IMR-90 (cell line): Measurements from ENCODE around the gene MATK. TPM values are rescaled to one million over a fixed set of nuclear protein-coding genes. Genes with fewer than 3 reads are reported as not detected.

ENCODE experiments used
- ATAC-seq: fragments of 200-7000 bp; cut with Tn5 transposase; 2 replicates; pipeline ENCODE4 v1.9.1; 2020; ENCODE audit warnings: low read depth, mild to moderate bottlenecking, moderate library complexity
- BruUV-seq: library from RNA; stranded (reverse); fragments of 400-500 nt; replicated peaks from 2 replicates; lab custom pipeline; 2021; lab: Mats Ljungman, UMichigan
- CTCF ChIA-PET: fragments of 300-600 bp; formaldehyde crosslinking; extraction: SDS; loops from one replicate; lab custom pipeline; 2021; ENCODE audit warnings: antibody characterized with exemption; lab: Yijun Ruan, JAX
- POLR2A ChIA-PET: fragments of 300-600 bp; sonication (Branson Sonifier 250); formaldehyde crosslinking; loops from one replicate; lab custom pipeline; 2022; ENCODE audit warnings: antibody characterized with exemption; ENCODE audit not compliant: unreplicated experiment; lab: Charles Lee
- DNase-seq: peaks from one replicate; pipeline ENCODE4 v3.0.0; 2013
- H2AFZ ChIP-seq: replicated peaks from 2 replicates; pipeline ENCODE3; 2013; ENCODE audit warnings: low read length, mild to moderate bottlenecking; ENCODE audit not compliant: poor library complexity
- H2AK5ac ChIP-seq: 2 replicates; pipeline ENCODE4 v1.6.1; 2013; ENCODE audit warnings: low read depth, low read length, inconsistent platforms
- H2AK9ac ChIP-seq: replicated peaks from 2 replicates; pipeline ENCODE3; 2013; ENCODE audit warnings: mild to moderate bottlenecking, low read depth, low read length, moderate library complexity; ENCODE audit not compliant: poor library complexity
- H2BK120ac ChIP-seq: 2 replicates; pipeline ENCODE4 v1.6.1; 2013; ENCODE audit warnings: low read depth, low read length, inconsistent platforms
- H2BK15ac ChIP-seq: 3 replicates; pipeline ENCODE4 v1.6.1; 2013; ENCODE audit warnings: low read depth, low read length, inconsistent platforms
- H2BK20ac ChIP-seq: 2 replicates; pipeline ENCODE4 v1.6.1; 2013; ENCODE audit warnings: low read depth, mild to moderate bottlenecking, inconsistent platforms, low read length, moderate library complexity
- H2BK5ac ChIP-seq: 2 replicates; pipeline ENCODE4 v1.6.1; 2013; ENCODE audit warnings: mild to moderate bottlenecking, low read depth, low read length, inconsistent platforms; ENCODE audit not compliant: poor library complexity, severe bottlenecking
- H3K14ac ChIP-seq: replicated peaks from 2 replicates; pipeline ENCODE4 v1.6.1; 2013; ENCODE audit warnings: low read depth, low read length, inconsistent platforms
- H3K18ac ChIP-seq: 2 replicates; pipeline ENCODE4 v1.6.1; 2013; ENCODE audit warnings: low read depth, low read length, control low read depth
- H3K23ac ChIP-seq: 2 replicates; pipeline ENCODE4 v1.6.1; 2013; ENCODE audit warnings: low read depth, low read length, inconsistent platforms
- H3K27ac ChIP-seq: 2 replicates; pipeline ENCODE4 v1.5.1; 2013; ENCODE audit warnings: mild to moderate bottlenecking, control low read depth, low read length; ENCODE audit not compliant: insufficient read depth
- H3K27me3 ChIP-seq: 2 replicates; pipeline ENCODE4 v1.6.1; 2013; ENCODE audit warnings: low read length; ENCODE audit not compliant: control insufficient read depth, insufficient read depth
- H3K36me3 ChIP-seq: 2 replicates; pipeline ENCODE4 v1.6.1; 2013; ENCODE audit warnings: low read length, mixed read lengths; ENCODE audit not compliant: control insufficient read depth, insufficient read depth
- H3K4ac ChIP-seq: 2 replicates; pipeline ENCODE4 v1.6.1; 2013; ENCODE audit warnings: low read depth, low read length, inconsistent platforms
- H3K4me1 ChIP-seq: 2 replicates; pipeline ENCODE4 v1.6.1; 2013; ENCODE audit warnings: low read length, mixed read lengths; ENCODE audit not compliant: control insufficient read depth, insufficient read depth
- H3K4me2 ChIP-seq: 2 replicates; pipeline ENCODE4 v1.6.1; 2013; ENCODE audit warnings: low read depth, mild to moderate bottlenecking, control low read depth, low read length, moderate library complexity
- H3K4me3 ChIP-seq: 2 replicates; pipeline ENCODE4 v1.5.1; 2013; ENCODE audit warnings: low read depth, mild to moderate bottlenecking, control low read depth, low read length, moderate library complexity; ENCODE audit not compliant: insufficient read depth
- H3K56ac ChIP-seq: 2 replicates; pipeline ENCODE4 v1.6.1; 2013; ENCODE audit warnings: low read length, inconsistent platforms; ENCODE audit not compliant: insufficient read depth; ENCODE audit errors: extremely low read depth
- H3K79me1 ChIP-seq, 2 experiments: 2 replicates each; pipeline ENCODE4 v1.6.1; 2013; ENCODE audit warnings: low read length in 2 of 2, inconsistent platforms in 1 of 2, low read depth in 1 of 2
- H3K9ac ChIP-seq: 2 replicates; pipeline ENCODE4 v1.6.1; 2013; ENCODE audit warnings: low read depth, low read length, control low read depth
- H3K9me1 ChIP-seq: 2 replicates; pipeline ENCODE4 v1.6.1; 2013; ENCODE audit warnings: low read length, inconsistent platforms; ENCODE audit not compliant: insufficient read depth
- H3K9me3 ChIP-seq: 2 replicates; pipeline ENCODE4 v1.6.1; 2013; ENCODE audit warnings: low read length; ENCODE audit not compliant: control insufficient read depth, insufficient read depth
- H4K20me1 ChIP-seq: 2 replicates; pipeline ENCODE4 v1.6.1; 2013; ENCODE audit warnings: low read length, inconsistent platforms; ENCODE audit not compliant: insufficient read depth
- H4K5ac ChIP-seq: 2 replicates; pipeline ENCODE4 v1.6.1; 2013; ENCODE audit warnings: mild to moderate bottlenecking, low read depth, low read length, control low read depth
- H4K8ac ChIP-seq, 2 experiments: 2 replicates each; pipeline ENCODE4 v1.6.1; 2013; ENCODE audit warnings: low read depth in 2 of 2, low read length in 2 of 2, control low read depth in 1 of 2, inconsistent platforms in 1 of 2
- H4K91ac ChIP-seq: 2 replicates; pipeline ENCODE4 v1.6.1; 2013; ENCODE audit warnings: low read depth, low read length, inconsistent platforms; ENCODE audit not compliant: insufficient read depth
- BHLHE40 ChIP-seq: fragments of 150-350 bp; IDR thresholded peaks from 2 replicates; pipeline ENCODE4 v1.6.1; 2016; ENCODE audit warnings: mild to moderate bottlenecking, low read depth, low read length
- CEBPB ChIP-seq: IDR thresholded peaks from 2 replicates; pipeline ENCODE4 v1.6.1; 2012; ENCODE audit warnings: low read depth, low read length, improper control_type of control experiment
- CTCF ChIP-seq: conservative IDR thresholded peaks from 2 replicates; pipeline ENCODE4 v1.5.1; 2012; ENCODE audit warnings: mild to moderate bottlenecking, low read depth, low read length, improper control_type of control experiment
- ELK1 ChIP-seq: fragments of 150-350 bp; IDR thresholded peaks from 2 replicates; pipeline ENCODE4 v1.6.1; 2016; ENCODE audit warnings: low read depth, mild to moderate bottlenecking, low read length, moderate library complexity, borderline replicate concordance
- FOS ChIP-seq: fragments of 150-350 bp; IDR thresholded peaks from 2 replicates; pipeline ENCODE4 v1.6.1; 2016; ENCODE audit warnings: low read depth, low read length
- MAFK ChIP-seq: IDR thresholded peaks from 2 replicates; pipeline ENCODE4 v1.6.1; 2012; ENCODE audit warnings: low read depth, low read length, improper control_type of control experiment
- MAZ ChIP-seq: IDR thresholded peaks from 2 replicates; pipeline ENCODE4 v1.6.1; 2012; ENCODE audit warnings: low read depth, mild to moderate bottlenecking, low read length, improper control_type of control experiment, moderate library complexity, borderline replicate concordance
- MXI1 ChIP-seq: IDR thresholded peaks from 2 replicates; pipeline ENCODE4 v1.6.1; 2012; ENCODE audit warnings: low read depth, mild to moderate bottlenecking, low read length, moderate library complexity, borderline replicate concordance
- NFE2L2 ChIP-seq: fragments of 150-350 bp; IDR thresholded peaks from 2 replicates; pipeline ENCODE4 v1.6.1; 2016; ENCODE audit warnings: low read depth, mild to moderate bottlenecking, low read length
- POLR2A ChIP-seq: IDR thresholded peaks from 2 replicates; pipeline ENCODE4 v1.6.1; 2012; ENCODE audit warnings: mild to moderate bottlenecking, low read depth, low read length
- RAD21 ChIP-seq: IDR thresholded peaks from 2 replicates; pipeline ENCODE4 v1.6.1; 2012; ENCODE audit warnings: low read length, improper control_type of control experiment
- RCOR1 ChIP-seq: IDR thresholded peaks from 2 replicates; pipeline ENCODE4 v1.6.1; 2012; ENCODE audit warnings: mild to moderate bottlenecking, low read length, improper control_type of control experiment; ENCODE audit not compliant: insufficient replicate concordance
- RFX5 ChIP-seq: IDR thresholded peaks from 2 replicates; pipeline ENCODE4 v1.8.0; 2012; ENCODE audit warnings: low read depth, mild to moderate bottlenecking, low read length, moderate library complexity
- SMC3 ChIP-seq: fragments of 150-350 bp; IDR thresholded peaks from 2 replicates; pipeline ENCODE4 v1.6.1; 2016; ENCODE audit warnings: low read depth, mild to moderate bottlenecking, antibody characterized with exemption, low read length, moderate library complexity
- WGBS, 2 experiments: methylation state at CpG; one replicate each; pipeline versions ENCODE4 v1.1.5 to v1.1.7; 2013; ENCODE audit warnings: missing lambda C conversion rate in 2 of 2; ENCODE audit not compliant: insufficient read length in 1 of 2; ENCODE audit errors: extremely low coverage in 2 of 2; 5-methylcytosine and 5-hydroxymethylcytosine counted together
- dilution Hi-C: fragments of 300-500 bp; cut with HindIII; formaldehyde crosslinking; loops from one replicate; pipeline ENCODE4 v1.14.3; 2018; ENCODE audit warnings: low sequenced_read_pairs; ENCODE audit not compliant: unreplicated experiment
- in situ Hi-C: fragments of 300-500 bp; cut with MboI; formaldehyde crosslinking; loops from 3 replicates; pipeline ENCODE4 v1.14.3; 2019; ENCODE audit warnings: low sequenced_read_pairs, inconsistent platforms, mixed read lengths
- intact Hi-C: fragments of 100-400 bp; cut with micrococcal nuclease; formaldehyde crosslinking; loops from 2 replicates; pipeline ENCODE4 v1.10.0; 2022
- polyA plus RNA-seq, 3 experiments: library from polyadenylated mRNA; depleted of rRNA; stranded (reverse); fragments of >200 nt; gene quantifications; 2 replicates each; pipeline ENCODE4 v1.2.3, GENCODE V29; 2012; ENCODE audit warnings: low replicate concordance in 1 of 3
- total RNA-seq: library from RNA; depleted of rRNA; stranded (reverse); fragments of >200 nt; gene quantifications from 2 replicates; pipeline ENCODE4 v1.2.3, GENCODE V29; 2012
- TF ChIP-seq, protein P1 (sequence below): fragments of 150-350 bp; IDR thresholded peaks from 2 replicates; pipeline ENCODE4 v1.6.1; 2017; ENCODE audit warnings: mild to moderate bottlenecking, antibody characterized with exemption, low read length, low read depth

MATK gene
- total and polyA plus RNA-seq, 2 of the 4 experiments (the other 2 are of a cell fraction) = not detected

DNA sequence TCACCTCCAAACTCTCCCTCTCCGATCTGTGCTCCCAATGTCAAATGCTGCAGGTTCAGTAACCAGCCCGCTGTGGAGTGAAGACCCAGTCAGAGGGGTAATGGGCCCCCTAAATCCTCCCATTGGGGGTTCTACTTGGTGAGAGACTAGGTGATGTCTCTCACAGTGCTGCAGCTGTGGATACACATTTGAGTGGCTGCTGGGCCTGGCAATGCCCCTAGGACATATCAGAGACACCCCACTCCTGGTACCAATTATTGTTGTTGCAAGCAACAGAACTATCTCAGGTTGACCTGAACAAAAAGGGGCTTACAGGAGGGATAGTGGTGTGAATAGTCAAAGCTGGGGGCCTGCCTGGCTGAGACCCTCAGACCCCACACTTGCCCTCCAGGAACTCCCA lies 4.6 kb downstream of the MATK start:
- Histone ChIP-seq H2BK20ac (no peak overlapping the region), H3K18ac (no peak overlapping the region), H3K36me3 (no peaks in the 10 kb centered on the region), H3K4me3 (no peak overlapping the region), H2BK120ac (no peak overlapping the region), H3K4ac (no peak overlapping the region), H2AFZ (no peak overlapping the region), H4K91ac (no peak overlapping the region), H2AK5ac (no peak overlapping the region), H4K8ac (no peak overlapping the region), H3K9ac (no peak overlapping the region), H3K56ac (no peak overlapping the region), H4K5ac (no peak overlapping the region), H3K14ac (no peak overlapping the region), H3K27ac (no peak overlapping the region), H2BK15ac (no peak overlapping the region), H3K27me3 (peaks cover 16% of the 10 kb centered on the region), H2BK5ac (no peak overlapping the region), H3K4me1 (no peaks in the 10 kb centered on the region), H3K9me3 (peaks cover 24% of the 10 kb centered on the region), H4K20me1 (no peaks in the 10 kb centered on the region), H3K4me2 (no peak overlapping the region), H3K9me1 (no peaks in the 10 kb centered on the region), H3K79me1 (no peaks in the 10 kb centered on the region), H2AK9ac (no peak overlapping the region), H3K23ac (no peak overlapping the region)
- dilution Hi-C loops (no loop called here), intact Hi-C loops (no loop called here), in situ Hi-C loops (no loop called here)
- TF ChIP-seq FOS (no peak), RFX5 (no peak), CTCF (no peak), NFE2L2 (no peak), RAD21 (no peak), MXI1 (no peak), ELK1 (no peak), POLR2A (no peak), CEBPB (no peak), MAZ (no peak), BHLHE40 (no peak), SMC3 (no peak), MAFK (no peak), RCOR1 (no peak)
- TF ChIP-seq, protein P1, sequence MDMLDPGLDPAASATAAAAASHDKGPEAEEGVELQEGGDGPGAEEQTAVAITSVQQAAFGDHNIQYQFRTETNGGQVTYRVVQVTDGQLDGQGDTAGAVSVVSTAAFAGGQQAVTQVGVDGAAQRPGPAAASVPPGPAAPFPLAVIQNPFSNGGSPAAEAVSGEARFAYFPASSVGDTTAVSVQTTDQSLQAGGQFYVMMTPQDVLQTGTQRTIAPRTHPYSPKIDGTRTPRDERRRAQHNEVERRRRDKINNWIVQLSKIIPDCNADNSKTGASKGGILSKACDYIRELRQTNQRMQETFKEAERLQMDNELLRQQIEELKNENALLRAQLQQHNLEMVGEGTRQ = no peak
- no peak for DNase-seq
- no CpG with 5 or more reads among the region's 2 CpGs for WGBS, 2 experiments
- BruUV-seq = no TSS peak
- POLR2A ChIA-PET = no interaction called here
- CTCF ChIA-PET = no interaction called here
- no peak for ATAC-seq
